Fibroblast of the aortic adventitia (primary cell): ENCODE results near the gene HS3ST5. TPM values are rescaled to one million over a fixed set of nuclear protein-coding genes. Genes with fewer than 3 reads are reported as not detected.

Experiments
- DNase-seq: peaks from one replicate; pipeline ENCODE4 v3.0.0-alpha.2; 2010; ENCODE audit warnings: low read depth
- H3K4me3 ChIP-seq: 2 replicates; pipeline ENCODE4 v1.5.1; 2011; ENCODE audit warnings: low read depth, mild to moderate bottlenecking, control low read depth, low read length, moderate library complexity
- CTCF ChIP-seq: IDR thresholded peaks from 2 replicates; pipeline ENCODE4 v1.5.1; 2011; ENCODE audit warnings: mild to moderate bottlenecking, low read length, control low read depth, inconsistent platforms; ENCODE audit not compliant: insufficient read depth
- total RNA-seq: library from RNA; depleted of rRNA; stranded (reverse); fragments of >200 nt; gene quantifications from 2 replicates; pipeline ENCODE4 v1.2.3, GENCODE V29; 2012; ENCODE audit warnings: low replicate concordance

Gene HS3ST5
- total RNA-seq, 1 donor = 0.09 TPM

DNA sequence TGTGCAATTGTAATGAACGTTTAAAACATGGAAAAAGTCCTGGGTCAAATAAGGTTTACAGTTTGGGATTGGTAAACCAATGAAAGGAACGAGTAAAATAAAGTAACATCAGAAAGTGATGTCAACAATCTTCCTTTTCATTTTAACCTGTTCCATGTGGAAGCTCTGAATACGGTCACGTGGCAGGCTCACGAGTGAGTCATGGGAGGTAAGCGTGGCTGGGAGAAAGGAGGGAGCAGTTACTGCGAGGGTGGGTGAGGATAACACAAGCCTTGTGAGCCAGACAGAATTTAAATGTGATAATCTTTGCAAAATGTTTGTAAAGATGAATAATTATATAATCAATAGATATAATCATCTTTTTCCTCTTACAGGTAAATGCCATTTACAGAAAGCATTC is 200.6 kb downstream of the HS3ST5 start:
- no peak for TF ChIP-seq CTCF
- DNase-seq = no peak
- no peak overlapping the region for H3K4me3 ChIP-seq

DNA sequence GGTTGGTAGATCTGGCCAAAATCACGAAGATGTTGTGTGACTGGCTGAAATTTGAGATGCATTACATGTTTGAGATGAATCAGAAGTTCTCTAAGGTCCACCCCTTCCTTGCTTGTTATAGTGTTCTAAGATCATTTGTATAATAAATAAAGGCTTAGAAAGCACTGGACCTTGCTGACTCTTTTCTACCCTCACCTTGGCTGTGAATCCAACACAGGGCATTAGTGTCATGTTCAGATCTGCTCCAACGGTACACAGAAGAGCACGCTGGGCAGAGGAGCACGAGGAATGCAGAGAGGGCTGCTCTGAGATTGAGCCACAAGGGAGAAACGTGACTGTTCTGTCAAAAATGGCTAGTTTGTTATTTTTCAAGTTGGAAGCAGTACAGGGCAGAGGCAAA is 202.4 kb downstream of the HS3ST5 start:
- no peak for DNase-seq
- H3K4me3 ChIP-seq = no peak overlapping the region
- TF ChIP-seq CTCF = no peak

DNA sequence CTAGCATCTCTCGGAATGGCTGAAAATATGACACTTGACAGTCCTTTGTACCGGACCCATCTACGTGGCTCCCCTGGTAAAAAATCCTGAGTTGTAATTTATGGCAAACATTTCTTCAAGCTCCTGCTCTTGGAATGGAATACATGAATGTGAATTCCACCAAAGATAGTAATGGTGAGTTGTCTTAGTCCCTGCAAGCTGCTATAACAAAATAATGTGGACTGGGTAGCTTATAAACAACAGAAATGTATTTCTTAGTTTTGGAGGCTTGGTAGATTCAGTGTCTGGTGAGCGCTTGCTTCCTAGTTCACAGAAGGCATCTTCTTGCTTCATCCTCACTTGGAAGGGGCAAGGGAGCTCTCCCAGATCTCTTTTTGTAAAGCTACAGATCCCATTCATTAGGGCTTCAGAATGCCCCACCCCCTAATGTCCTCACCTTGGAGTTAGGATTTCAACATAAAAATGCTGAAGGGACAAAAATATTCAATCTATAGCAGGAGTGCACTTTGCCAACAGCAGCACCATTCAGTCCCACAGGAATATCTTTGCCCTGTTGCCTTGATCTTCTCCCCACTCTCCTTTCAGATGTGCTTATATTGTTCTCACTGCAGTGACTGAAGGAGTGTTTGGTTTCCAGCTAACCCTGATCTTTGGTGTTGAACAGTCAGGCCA is 204.1 kb downstream of the HS3ST5 start:
- DNase-seq = no peak
- H3K4me3 ChIP-seq = no peak overlapping the region
- TF ChIP-seq CTCF = no peak

DNA sequence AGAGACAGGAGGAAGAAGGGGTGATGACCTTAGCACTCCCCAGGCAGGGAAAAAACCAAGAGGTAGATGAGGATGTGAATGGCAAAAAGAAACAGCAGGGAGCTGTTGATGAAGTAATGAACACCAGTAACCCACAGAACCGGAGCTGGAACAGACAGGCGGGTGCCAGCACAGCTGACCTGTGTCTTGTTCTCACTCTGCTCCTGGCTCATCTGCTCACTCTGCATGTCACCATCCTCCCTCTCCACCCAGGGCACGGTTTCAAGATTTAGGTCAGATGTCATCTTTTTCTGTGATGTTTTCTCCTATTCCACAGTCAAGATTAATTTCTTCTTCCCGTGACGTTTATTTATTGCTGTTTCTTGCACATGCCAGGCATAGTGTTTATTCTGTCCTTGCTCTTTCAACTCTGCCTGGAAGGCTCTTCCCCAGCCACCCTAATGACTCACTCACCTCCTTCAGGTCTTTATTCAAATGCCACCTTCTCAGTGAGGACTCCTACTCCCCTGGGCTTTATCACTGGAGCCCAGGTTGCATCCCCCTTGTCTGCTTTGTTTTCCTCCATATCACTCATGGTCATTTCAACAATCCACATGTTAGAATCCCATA is 207.4 kb downstream of the HS3ST5 start:
- DNase-seq = no peak
- TF ChIP-seq CTCF = no peak
- no peak overlapping the region for H3K4me3 ChIP-seq

DNA sequence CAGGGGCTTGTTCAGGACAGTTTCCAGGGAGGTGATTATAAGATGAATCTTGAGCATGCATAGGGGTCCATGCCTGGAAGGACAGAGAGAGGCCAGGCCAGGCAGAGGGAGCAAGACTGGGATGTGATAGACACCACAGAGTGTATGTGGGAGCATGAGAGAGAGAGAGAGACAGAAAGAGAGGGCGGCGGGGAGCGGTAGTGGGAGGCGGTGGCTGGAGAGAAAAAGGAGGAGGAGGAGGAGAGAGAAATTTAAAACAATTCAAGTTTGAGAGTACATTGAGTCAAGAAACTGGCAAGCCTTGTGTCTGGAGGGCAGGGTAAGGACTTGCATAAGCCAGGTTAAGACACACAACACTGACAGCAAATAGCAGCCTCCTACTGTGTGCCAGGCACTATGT is 209.0 kb downstream of the HS3ST5 start:
- TF ChIP-seq CTCF = no peak
- DNase-seq = no peak
- no peak overlapping the region for H3K4me3 ChIP-seq

- no peak for TF ChIP-seq CTCF
- DNase-seq = no peak
- H3K4me3 ChIP-seq = no peak overlapping the region
These were observed 210.9 kb downstream of the HS3ST5 start for GRCh38 chr6:114131945-114132344.
